Posterior cingulate gyrus (tissue), 11 donors: ENCODE data around the gene PPP4R1.

ENCODE experiments used
- DNase-seq, 10 donors: peaks; one replicate each; pipeline versions ENCODE4 v3.0.0 to v3.0.0-alpha.2; 2020 to 2021; ENCODE audit warnings: mixed read lengths in 3 of 10
- intact Hi-C: fragments of 100-400 bp; cut with DNase I; formaldehyde crosslinking; loops from one replicate; pipeline ENCODE4 v1.15.1; 2023

The PPP4R1 gene

GRCh38 chr18:9558387-9559064 is 55.8 kb downstream of the PPP4R1 start:
- no peak for DNase-seq
- intact Hi-C loops: no loop called here

DNA sequence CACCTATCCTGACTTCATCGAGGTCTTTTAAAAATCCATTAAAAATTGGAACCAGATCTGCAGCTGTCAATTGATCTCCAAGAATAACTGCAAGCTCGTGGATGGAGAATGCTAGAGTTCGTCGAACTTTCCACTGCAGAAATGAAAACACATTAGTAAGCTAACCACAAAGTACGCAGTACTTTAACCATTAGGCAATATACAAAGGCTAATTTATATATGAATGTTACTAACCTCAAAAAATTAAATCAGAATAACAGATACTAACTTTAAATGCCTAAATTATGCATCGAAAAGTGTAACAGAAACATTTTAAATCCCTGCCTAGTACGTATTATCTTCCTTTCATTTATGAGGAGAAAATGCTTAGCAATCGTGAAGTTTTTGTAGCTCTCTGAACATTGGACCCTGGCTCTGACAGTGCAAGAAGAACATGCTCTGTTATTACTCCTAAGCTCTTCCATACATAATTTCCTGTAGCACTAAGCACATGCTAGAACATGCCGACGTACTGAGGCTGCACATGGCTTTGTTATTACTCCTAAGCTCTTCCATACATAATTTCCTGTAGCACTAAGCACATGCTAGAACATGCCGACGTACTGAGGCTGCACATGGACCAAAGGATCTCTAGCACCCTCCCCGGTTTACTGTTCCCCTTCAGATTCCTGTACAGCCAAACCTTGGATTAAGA is 57.0 kb downstream of the PPP4R1 start:
- DNase-seq: no peak
- intact Hi-C loops: no loop called here

DNA sequence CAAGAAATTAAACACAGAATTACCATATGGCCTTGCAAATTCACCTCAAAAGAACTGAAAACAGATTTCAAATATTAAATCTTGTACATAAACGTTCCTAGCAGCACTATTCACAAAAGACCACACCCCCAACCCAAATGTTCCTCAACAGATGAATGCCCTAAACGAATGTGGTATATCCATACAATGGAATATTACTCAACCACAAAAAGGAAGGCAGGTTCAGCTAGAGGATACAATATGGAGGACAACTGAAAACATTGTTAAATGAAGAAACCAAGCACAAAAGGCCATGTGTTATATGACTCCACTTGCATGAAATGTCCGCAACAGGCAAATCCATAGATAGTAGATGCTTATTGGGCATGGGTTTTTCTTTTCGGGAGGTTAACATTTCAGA is 61.7 kb downstream of the PPP4R1 start:
- intact Hi-C loops: no loop called here
- DNase-seq: no peak

DNA sequence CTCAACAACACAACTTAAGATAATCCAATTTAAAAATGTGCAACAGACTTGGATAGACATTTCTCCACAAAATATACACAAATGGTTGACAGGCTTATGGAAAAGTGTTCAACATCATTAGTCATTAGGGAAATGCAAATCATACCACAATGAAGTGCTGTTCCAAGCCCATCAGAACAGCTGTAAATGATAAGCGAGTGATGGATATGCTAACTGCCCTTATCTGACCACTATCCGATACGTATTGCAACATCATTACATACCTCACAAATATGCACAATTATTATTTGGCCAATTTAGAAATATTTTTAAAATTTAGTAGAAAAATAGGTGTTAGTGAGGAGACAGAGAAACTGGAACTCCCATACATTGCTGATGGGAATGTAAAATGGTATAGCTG is 62.2 kb downstream of the PPP4R1 start:
- intact Hi-C loops: no loop called here
- DNase-seq: no peak

- no peak for DNase-seq
- intact Hi-C loops: no loop called here
Measured at GRCh38 chr18:9550429-9550828, 63.9 kb downstream of the PPP4R1 start.

GRCh38 chr18:9549405-9549804 is 65.0 kb downstream of the PPP4R1 start:
- intact Hi-C loops: no loop called here
- DNase-seq: no peak

GRCh38 chr18:9547782-9548181 is 66.6 kb downstream of the PPP4R1 start:
- intact Hi-C loops: no loop called here
- no peak for DNase-seq

GRCh38 chr18:9546468-9546867 is 67.9 kb downstream of the PPP4R1 start:
- peak in 1 of 10 donors; percentile 80 for DNase-seq
- intact Hi-C loops: no loop called here

DNA sequence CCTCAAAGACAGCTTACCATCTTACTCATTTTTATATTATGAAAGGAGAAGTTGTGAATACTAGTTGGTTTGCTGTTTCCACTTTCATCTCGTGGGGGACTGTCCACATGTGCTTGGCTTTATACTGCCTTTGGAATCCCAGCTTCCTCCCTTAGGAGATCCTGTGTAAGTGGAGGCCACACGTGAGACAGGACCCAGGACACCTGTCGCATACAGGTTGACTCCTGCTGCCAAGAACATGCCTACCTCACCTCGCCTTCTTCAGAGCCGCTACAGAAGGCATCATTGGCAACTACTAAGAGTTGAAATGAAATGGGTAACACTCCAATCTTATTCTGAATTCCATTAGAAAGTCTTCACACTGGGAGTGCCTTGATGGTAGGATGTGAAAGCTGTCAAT is 69.3 kb downstream of the PPP4R1 start:
- intact Hi-C loops: no loop called here
- no peak for DNase-seq

- intact Hi-C loops: no loop called here
- no peak for DNase-seq
Measured at GRCh38 chr18:9542924-9543323, 71.4 kb downstream of the PPP4R1 start.

- intact Hi-C loops: no loop called here
- no peak for DNase-seq
Measured at GRCh38 chr18:9539938-9540337, 74.4 kb downstream of the PPP4R1 start.

- intact Hi-C loops: no loop called here
- no peak for DNase-seq
Measured at GRCh38 chr18:9539283-9539682, 75.1 kb downstream of the PPP4R1 start.

DNA sequence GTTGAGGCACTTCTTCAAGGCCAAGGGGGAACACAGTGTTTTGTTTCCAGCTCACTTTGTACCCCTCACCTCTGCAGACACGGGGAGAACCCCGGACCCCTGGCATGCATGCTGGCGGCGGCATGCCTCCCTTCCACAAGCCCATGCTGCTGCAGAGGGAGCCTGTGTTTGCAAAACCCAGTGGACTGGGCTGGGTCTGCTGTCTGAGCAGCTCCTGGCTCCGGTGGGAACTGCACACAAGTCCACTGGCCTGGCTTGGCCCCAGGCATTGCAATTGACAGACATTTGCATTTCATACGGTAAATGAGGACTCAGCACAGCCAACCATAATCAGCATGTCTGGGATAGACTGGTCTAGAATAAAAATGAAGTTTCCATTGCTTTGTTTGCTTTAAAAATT is 76.7 kb downstream of the PPP4R1 start:
- DNase-seq: peak in 2 of 10 donors; percentile 27 to 86

GRCh38 chr18:9536354-9537152 is 77.8 kb downstream of the PPP4R1 start:
- no peak for DNase-seq
- intact Hi-C loops: no loop called here

More for the DNA sequence above, 76.7 kb downstream of the PPP4R1 start:
- intact Hi-C loops: no loop called here

DNA sequence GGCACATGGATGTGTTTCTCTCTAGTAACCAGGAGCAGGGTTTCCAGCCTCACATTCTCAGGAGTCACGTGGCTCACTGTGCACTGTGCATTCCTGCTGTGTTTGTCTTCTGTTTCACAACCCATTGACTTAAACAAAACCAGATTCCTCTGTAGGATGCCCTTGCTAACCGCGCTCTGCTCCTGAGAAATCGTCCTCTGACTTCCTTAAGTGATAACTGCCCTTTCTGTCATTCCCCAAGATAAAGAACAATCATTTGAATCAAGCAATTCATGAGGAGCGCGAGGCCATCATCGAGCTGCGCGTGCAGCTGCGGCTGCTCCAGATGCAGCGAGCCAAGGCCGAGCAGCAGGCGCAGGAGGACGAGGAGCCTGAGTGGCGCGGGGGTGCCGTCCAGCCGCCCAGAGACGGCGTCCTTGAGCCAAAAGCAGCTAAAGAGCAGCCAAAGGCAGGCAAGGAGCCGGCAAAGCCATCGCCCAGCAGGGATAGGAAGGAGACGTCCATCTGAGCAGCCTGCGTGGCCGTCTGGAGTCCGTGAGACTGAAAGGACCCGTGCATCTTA is 78.8 kb downstream of the PPP4R1 start:
- peak in 7 of 10 donors; percentile 36 to 93 (median 54) for DNase-seq
- intact Hi-C loops: no loop called here

- DNase-seq: no peak
- intact Hi-C loops: no loop called here
Measured at GRCh38 chr18:9534844-9535243, 79.5 kb downstream of the PPP4R1 start.

DNA sequence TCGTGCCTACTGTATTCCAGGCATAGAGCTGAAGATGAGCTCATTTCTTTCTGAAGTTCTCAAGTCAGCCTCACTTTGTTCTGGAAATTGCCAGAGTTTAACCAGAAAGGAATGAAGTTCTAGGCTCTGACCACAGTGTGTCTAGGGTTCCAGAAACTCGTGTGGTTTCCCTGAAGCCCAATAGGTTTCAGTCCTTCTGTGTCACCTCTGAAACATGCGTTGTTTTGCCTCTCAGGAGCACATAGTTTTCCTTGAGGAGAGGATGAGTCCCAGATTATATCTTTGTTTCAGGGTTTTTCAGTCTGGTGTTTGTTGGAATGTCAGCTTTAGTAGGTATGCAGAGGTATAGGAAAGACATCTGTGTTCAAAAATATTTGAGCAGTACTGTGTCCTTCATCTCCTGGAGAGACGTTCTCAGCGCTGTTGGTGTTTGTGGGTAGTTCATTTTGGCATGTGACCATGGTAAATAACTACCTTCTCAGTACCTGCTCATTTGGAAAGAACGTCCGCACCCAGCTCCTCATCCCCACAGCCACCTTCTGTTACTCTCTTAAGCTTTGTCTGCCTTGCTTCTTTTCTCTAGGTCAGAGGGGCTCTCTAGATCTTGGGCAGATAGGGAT is 82.5 kb downstream of the PPP4R1 start:
- intact Hi-C loops: no loop called here
- no peak for DNase-seq

- intact Hi-C loops: no loop called here
- no peak for DNase-seq
Measured at GRCh38 chr18:9530226-9531009, 83.9 kb downstream of the PPP4R1 start.

DNA sequence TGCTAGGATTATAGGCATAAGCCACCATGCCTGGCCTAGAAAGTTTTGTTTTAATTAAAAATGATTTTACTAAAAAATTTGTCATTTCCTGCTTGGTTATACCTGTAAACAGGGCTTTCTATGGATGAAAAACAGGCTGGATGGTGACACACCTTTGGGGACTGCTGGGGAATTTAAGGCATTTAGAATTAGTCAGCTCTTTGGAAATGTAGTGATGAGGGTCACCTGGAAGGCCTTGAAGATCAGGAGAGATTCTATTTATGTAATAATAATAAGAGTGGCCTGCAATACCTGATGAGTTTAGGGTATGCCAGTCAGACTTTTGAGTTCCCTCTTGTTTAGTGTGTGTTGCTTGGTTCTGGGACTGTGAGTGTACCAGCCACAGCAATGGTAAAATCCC is 87.9 kb downstream of the PPP4R1 start:
- no peak for DNase-seq
- intact Hi-C loops: no loop called here

DNA sequence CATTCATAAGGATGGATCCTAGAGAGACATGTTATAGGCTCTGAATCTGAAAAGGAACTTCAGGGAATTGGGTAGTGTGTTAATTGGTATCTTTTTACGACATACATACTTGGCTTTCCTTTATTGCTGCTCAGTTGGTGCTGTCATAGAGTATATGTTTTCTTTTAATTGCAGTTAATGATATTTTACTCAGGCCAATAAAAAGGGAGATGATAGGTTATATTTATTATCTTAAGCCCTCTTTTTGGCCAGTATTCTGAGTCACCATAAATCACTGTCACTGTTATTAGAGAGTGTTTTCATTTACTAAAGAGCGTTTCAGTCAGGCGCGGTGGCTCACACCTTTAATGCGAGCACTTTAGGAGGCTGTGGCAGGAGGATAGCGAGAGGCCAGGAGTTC is 91.4 kb downstream of the PPP4R1 start:
- DNase-seq: no peak
- intact Hi-C loops: no loop called here
